GM12865 (cell line): Measurements from ENCODE around the gene SLAMF6.

Experiments used
- DNase-seq: peaks from one replicate; pipeline ENCODE4 v3.0.0; 2010; ENCODE audit warnings: low read depth
- H3K4me3 ChIP-seq: 2 replicates; pipeline ENCODE4 v1.5.1; 2011; ENCODE audit warnings: mild to moderate bottlenecking, low read depth, low read length, control low read depth
- CTCF ChIP-seq: IDR thresholded peaks from 2 replicates; pipeline ENCODE4 v1.5.1; 2011; ENCODE audit warnings: low read length, control low read depth, low read depth, inconsistent platforms; ENCODE audit not compliant: insufficient read depth; ENCODE audit errors: missing control alignments

The SLAMF6 gene

GRCh38 chr1:160449494-160449893 is 73.6 kb downstream of the SLAMF6 start:
- TF ChIP-seq CTCF = no peak
- H3K4me3 ChIP-seq = no peak overlapping the region

GRCh38 chr1:160446945-160447600 is 76.0 kb downstream of the SLAMF6 start:
- no peak overlapping the region for H3K4me3 ChIP-seq
- DNase-seq = no peak
- no peak for TF ChIP-seq CTCF

More at GRCh38 chr1:160449494-160449893, 73.6 kb downstream of the SLAMF6 start:
- no peak for DNase-seq

- no peak overlapping the region for H3K4me3 ChIP-seq
- DNase-seq = no peak
- TF ChIP-seq CTCF = no peak
Observed at GRCh38 chr1:160439718-160440117, 83.3 kb downstream of the SLAMF6 start.

- no peak for DNase-seq
- TF ChIP-seq CTCF = no peak
Observed at GRCh38 chr1:160438935-160439334, 84.1 kb downstream of the SLAMF6 start.

GRCh38 chr1:160438317-160438918 is 84.6 kb downstream of the SLAMF6 start:
- DNase-seq = no peak
- no peak for TF ChIP-seq CTCF
- H3K4me3 ChIP-seq = peak overlapping the region; percentile 55

More at GRCh38 chr1:160438935-160439334, 84.1 kb downstream of the SLAMF6 start:
- H3K4me3 ChIP-seq = no peak overlapping the region

- peak overlapping the region; percentile 55 for H3K4me3 ChIP-seq
- peak; percentile 90 for DNase-seq
- no peak for TF ChIP-seq CTCF
Observed at GRCh38 chr1:160437432-160438316, 85.4 kb downstream of the SLAMF6 start.
